Measurements from ENCODE around the gene CFAP97D2. TPM values are rescaled to one million over a fixed set of nuclear protein-coding genes. Genes with fewer than 3 reads are reported as not detected.

Gene CFAP97D2
- polyA plus RNA-seq, 1 of the 3 experiments (the other 2 are of a cell fraction), result not detected

DNA sequence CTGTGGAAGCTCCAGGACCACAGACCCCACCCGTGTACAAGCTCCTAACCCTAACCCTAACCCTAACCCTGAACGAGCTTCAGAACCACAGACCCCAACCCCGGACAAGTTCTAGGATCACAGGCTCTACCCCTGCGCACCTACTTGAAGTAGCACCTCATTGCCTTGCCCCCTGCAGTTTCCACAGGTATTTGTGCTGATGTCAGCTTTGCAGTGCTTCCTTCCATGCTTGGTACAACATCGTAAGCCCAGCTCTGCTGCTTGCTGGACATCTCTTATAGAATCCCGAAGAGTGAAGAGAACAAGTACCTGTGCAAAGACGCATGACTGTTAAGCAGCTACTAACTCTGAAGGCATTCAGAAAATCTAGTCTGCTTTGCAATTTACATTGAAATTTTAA is 34.9 kb downstream of the CFAP97D2 start:
- CTCF ChIA-PET, result interaction anchor here (1.1 to 1.3 kb wide), 2 partner anchors 13 to 108 kb away, joined by 3 read pairs; no protein-coding TSS in a partner anchor
- TF ChIP-seq POLR2AphosphoS5 (IDR thresholded peaks at IDR 0.05; ENCODE audit: low read depth, low read length) (no peak), MXI1 (IDR thresholded peaks at IDR 0.05; ENCODE audit: low read depth, low read length) (no peak)
- WGBS (ENCODE audit: low lambda C conversion rate), result 71% methylated on average over 6 of the region's 7 CpGs

DNA sequence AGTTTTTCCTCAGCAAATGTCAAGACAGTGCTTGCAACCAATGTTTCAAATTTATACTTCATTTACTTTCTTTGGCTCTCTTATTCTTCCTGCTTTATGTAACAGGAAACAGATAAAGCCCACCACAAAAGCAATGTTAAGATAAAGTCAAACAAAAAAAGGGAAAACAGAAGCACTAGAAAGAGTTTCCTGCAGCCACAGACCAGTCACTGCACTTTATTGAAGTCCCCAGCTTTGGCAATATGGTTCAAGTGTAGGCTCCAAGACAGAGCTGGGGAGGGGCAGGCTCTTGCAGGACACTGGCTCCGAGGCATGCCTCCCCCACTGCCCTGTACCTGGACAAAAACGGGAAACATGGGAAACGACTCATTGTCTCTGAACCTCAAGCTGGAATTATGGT is 40.3 kb downstream of the CFAP97D2 start:
- Histone ChIP-seq H3K9me2 (no peaks in the 10 kb centered on the region), H3K36me3 (replicated peaks in 1 of 2; ENCODE audit: control insufficient read depth in 1 of 2, insufficient read depth in 2 of 2, low read length in 1 of 2) (no peaks in the 10 kb centered on the region), H3K4me3 (ENCODE audit: low read depth in 2 of 2, low read length in 1 of 2) (no peak overlapping the region), H2AFZ (ENCODE audit: low read depth) (no peak overlapping the region), H3F3A (replicated peaks; ENCODE audit: insufficient read depth) (peaks cover 6% of the 10 kb centered on the region), H3K9me3 (no peaks in the 10 kb centered on the region), H3K9ac (no peak overlapping the region), H3K4me1 (ENCODE audit: control insufficient read depth in 1 of 2, insufficient read depth in 2 of 2, low read depth in 1 of 2, low read length in 1 of 2) (no peaks in the 10 kb centered on the region; a peak in 1 of 4 replicates), H3K27me3 (ENCODE audit: insufficient read depth) (no peaks in the 10 kb centered on the region), H3K79me2 (ENCODE audit: insufficient read depth) (no peaks in the 10 kb centered on the region), H3K27ac (ENCODE audit: low read depth in 2 of 2, low read length in 1 of 2) (no peak overlapping the region), H4K20me1 (ENCODE audit: insufficient read depth) (no peaks in the 10 kb centered on the region), H3K4me2 (no peak overlapping the region)
- ChIA-PET CTCF (interaction anchor here (0.7 to 1.1 kb wide), 2 partner anchors 12 to 403 kb away, joined by 3 read pairs; no protein-coding TSS in a partner anchor), POLR2A (no interaction called here)
- DNase-seq, result no peak
- TF ChIP-seq TEAD4 (IDR thresholded peaks at IDR 0.05; ENCODE audit: borderline replicate concordance, insufficient read depth), result no peak
- no peak for TF ChIP-seq GABPA (IDR thresholded peaks at IDR 0.05; ENCODE audit: low read depth)
- no peak for TF ChIP-seq RFX5 (IDR thresholded peaks at IDR 0.05; ENCODE audit: low read length)
- TF ChIP-seq, protein P1, sequence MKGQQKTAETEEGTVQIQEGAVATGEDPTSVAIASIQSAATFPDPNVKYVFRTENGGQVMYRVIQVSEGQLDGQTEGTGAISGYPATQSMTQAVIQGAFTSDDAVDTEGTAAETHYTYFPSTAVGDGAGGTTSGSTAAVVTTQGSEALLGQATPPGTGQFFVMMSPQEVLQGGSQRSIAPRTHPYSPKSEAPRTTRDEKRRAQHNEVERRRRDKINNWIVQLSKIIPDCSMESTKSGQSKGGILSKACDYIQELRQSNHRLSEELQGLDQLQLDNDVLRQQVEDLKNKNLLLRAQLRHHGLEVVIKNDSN (IDR thresholded peaks at IDR 0.05; ENCODE audit: borderline replicate concordance, low read depth), result no peak
- TF ChIP-seq MXI1 (IDR thresholded peaks at IDR 0.05; ENCODE audit: low read depth, low read length), result no peak
- no peak for TF ChIP-seq EZH2phosphoT487 (IDR thresholded peaks at IDR 0.05; ENCODE audit: borderline replicate concordance, low read depth)
- no peak for TF ChIP-seq ELF1 (IDR thresholded peaks at IDR 0.05)
- TF ChIP-seq GATA2 (CRISPR knock-in tag; IDR thresholded peaks at IDR 0.05), result no peak
- TF ChIP-seq, protein P2, sequence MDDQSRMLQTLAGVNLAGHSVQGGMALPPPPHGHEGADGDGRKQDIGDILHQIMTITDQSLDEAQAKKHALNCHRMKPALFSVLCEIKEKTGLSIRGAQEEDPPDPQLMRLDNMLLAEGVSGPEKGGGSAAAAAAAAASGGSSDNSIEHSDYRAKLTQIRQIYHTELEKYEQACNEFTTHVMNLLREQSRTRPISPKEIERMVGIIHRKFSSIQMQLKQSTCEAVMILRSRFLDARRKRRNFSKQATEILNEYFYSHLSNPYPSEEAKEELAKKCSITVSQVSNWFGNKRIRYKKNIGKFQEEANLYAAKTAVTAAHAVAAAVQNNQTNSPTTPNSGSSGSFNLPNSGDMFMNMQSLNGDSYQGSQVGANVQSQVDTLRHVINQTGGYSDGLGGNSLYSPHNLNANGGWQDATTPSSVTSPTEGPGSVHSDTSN (IDR thresholded peaks at IDR 0.05), result no peak
- 40% methylated on average over 3 of the region's 3 CpGs for WGBS (ENCODE audit: low lambda C conversion rate)

More for the DNA sequence above, 34.9 kb downstream of the CFAP97D2 start:
- H3K9ac ChIP-seq, result no peak overlapping the region
- H3K27me3 ChIP-seq (ENCODE audit: insufficient read depth), result no peaks in the 10 kb centered on the region
- no peaks in the 10 kb centered on the region for H3K36me3 ChIP-seq (replicated peaks in 1 of 2; ENCODE audit: control insufficient read depth in 1 of 2, insufficient read depth in 2 of 2, low read length in 1 of 2)
- H3K4me2 ChIP-seq, result no peak overlapping the region
- H3K9me2 ChIP-seq, result no peaks in the 10 kb centered on the region
- peaks cover 6% of the 10 kb centered on the region for H3F3A ChIP-seq (replicated peaks; ENCODE audit: insufficient read depth)
- no peaks in the 10 kb centered on the region for H3K9me3 ChIP-seq
- no peak overlapping the region for H3K4me3 ChIP-seq (ENCODE audit: low read depth in 2 of 2, low read length in 1 of 2)
- POLR2A ChIA-PET, result interaction anchor here (0.6 kb wide), 1 partner anchor 33 kb away, joined by 5 read pairs; no protein-coding TSS in a partner anchor
- DNase-seq, result no peak
- no peaks in the 10 kb centered on the region for H4K20me1 ChIP-seq (ENCODE audit: insufficient read depth)
- 0 out of 4 replicates have a peak, but pooled peaks cover 0 to 5% of the 10 kb centered on the region in 2 experiments for H3K4me1 ChIP-seq (ENCODE audit: control insufficient read depth in 1 of 2, insufficient read depth in 2 of 2, low read depth in 1 of 2, low read length in 1 of 2)
- H2AFZ ChIP-seq (ENCODE audit: low read depth), result no peak overlapping the region
- no peaks in the 10 kb centered on the region for H3K79me2 ChIP-seq (ENCODE audit: insufficient read depth)
- no peak overlapping the region for H3K27ac ChIP-seq (ENCODE audit: low read depth in 2 of 2, low read length in 1 of 2)
